ENCODE data around the gene TNN.

GRCh38 chr1:175158170-175158591 is 90.5 kb downstream of the TNN start:
- no peak for TF ChIP-seq BHLHE40 (IDR thresholded peaks at IDR 0.05; ENCODE audit: borderline replicate concordance in 1 of 2, low read depth in 2 of 2, low read length in 1 of 2)
- no peak for TF ChIP-seq ZNF384 (IDR thresholded peaks at IDR 0.05; ENCODE audit: borderline replicate concordance, low read depth, low read length)
- no peak for TF ChIP-seq YY1 (IDR thresholded peaks at IDR 0.05; ENCODE audit: low read depth, low read length)
- no peak for TF ChIP-seq MXI1 (IDR thresholded peaks at IDR 0.05; ENCODE audit: low read depth, low read length)
- no peak for TF ChIP-seq ATF3 (IDR thresholded peaks at IDR 0.05; ENCODE audit: borderline replicate concordance, extremely low read depth, low read depth, low read length)
- no peak for TF ChIP-seq ZNF592 (IDR thresholded peaks at IDR 0.05)
- no peak for TF ChIP-seq SIN3A (IDR thresholded peaks at IDR 0.05; ENCODE audit: low read depth, low read length)
- no peak for TF ChIP-seq NFYA (IDR thresholded peaks at IDR 0.05; ENCODE audit: borderline replicate concordance, low read depth, low read length)
- no peak for TF ChIP-seq RCOR1 (conservative IDR thresholded peaks at IDR 0.05; ENCODE audit: low read depth, low read length)
- no peak for TF ChIP-seq CTCF (IDR thresholded peaks at IDR 0.05 in 2 of 3, conservative IDR thresholded peaks at IDR 0.05 in 1 of 3; ENCODE audit: control insufficient read depth in 2 of 3, extremely low read depth in 1 of 3, insufficient read depth in 1 of 3, low read depth in 3 of 3, low read length in 3 of 3)
- TF ChIP-seq POLR2A (IDR thresholded peaks at IDR 0.05; ENCODE audit: low read depth, low read length), result no peak
- TF ChIP-seq HDAC2 (IDR thresholded peaks at IDR 0.05), result no peak
- no peak for TF ChIP-seq ZZZ3 (IDR thresholded peaks at IDR 0.05; ENCODE audit: control insufficient read depth, insufficient read length, low read depth)

Measured in GM12878 (cell line).